Thyroid gland (tissue), 4 donors: ENCODE data around the gene SMIM26.

Experiments
- POLR2A ChIP-seq, 2 donors: fragments of 450-650 bp; IDR thresholded peaks; one replicate each; pipeline ENCODE4 v1.6.1; 2017; ENCODE audit warnings: antibody characterized with exemption in 2 of 2, mild to moderate bottlenecking in 2 of 2, moderate library complexity in 1 of 2
- TF ChIP-seq, protein P1 (sequence below), 6 experiments: fragments of 200-600 bp in 3 of 6; fragments of 450-650 bp in 3 of 6; sonication (generic) in 3 of 6; IDR thresholded peaks; one replicate each; pipeline ENCODE4 v1.5.1; 2016 to 2019; ENCODE audit warnings: antibody characterized with exemption in 6 of 6, mild to moderate bottlenecking in 2 of 6, inconsistent platforms in 1 of 6, moderate library complexity in 1 of 6

- TF ChIP-seq, protein P1, sequence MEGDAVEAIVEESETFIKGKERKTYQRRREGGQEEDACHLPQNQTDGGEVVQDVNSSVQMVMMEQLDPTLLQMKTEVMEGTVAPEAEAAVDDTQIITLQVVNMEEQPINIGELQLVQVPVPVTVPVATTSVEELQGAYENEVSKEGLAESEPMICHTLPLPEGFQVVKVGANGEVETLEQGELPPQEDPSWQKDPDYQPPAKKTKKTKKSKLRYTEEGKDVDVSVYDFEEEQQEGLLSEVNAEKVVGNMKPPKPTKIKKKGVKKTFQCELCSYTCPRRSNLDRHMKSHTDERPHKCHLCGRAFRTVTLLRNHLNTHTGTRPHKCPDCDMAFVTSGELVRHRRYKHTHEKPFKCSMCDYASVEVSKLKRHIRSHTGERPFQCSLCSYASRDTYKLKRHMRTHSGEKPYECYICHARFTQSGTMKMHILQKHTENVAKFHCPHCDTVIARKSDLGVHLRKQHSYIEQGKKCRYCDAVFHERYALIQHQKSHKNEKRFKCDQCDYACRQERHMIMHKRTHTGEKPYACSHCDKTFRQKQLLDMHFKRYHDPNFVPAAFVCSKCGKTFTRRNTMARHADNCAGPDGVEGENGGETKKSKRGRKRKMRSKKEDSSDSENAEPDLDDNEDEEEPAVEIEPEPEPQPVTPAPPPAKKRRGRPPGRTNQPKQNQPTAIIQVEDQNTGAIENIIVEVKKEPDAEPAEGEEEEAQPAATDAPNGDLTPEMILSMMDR (IDR thresholded peaks at IDR 0.05) = no peak
- no peak for TF ChIP-seq POLR2A (IDR thresholded peaks at IDR 0.05)
Observed at GRCh38 chr20:18548465-18548864, 18.8 kb upstream of the SMIM26 start.
